HEK293T (cell line): ENCODE results near the gene FAM171A2.

ENCODE experiments used
- CTCF ChIA-PET: fragments of 350-600 bp; formaldehyde crosslinking; extraction: SDS; loops from one replicate; lab custom pipeline; 2021; ENCODE audit warnings: antibody characterized with exemption, inconsistent platforms; lab: Yijun Ruan, JAX
- POLR2A ChIA-PET: fragments of 350-600 bp; formaldehyde crosslinking; extraction: SDS; loops from one replicate; lab custom pipeline; 2020; ENCODE audit warnings: antibody characterized with exemption, inconsistent platforms; lab: Yijun Ruan, JAX
- DNase-seq: peaks from one replicate; pipeline ENCODE4 v3.0.0; 2012; ENCODE audit warnings: mixed read lengths; ENCODE audit errors: extremely low spot score
- ARNT ChIP-seq: fragments of 450-650 bp; IDR thresholded peaks from 2 replicates; pipeline ENCODE4 v1.6.1; 2017; ENCODE audit warnings: mild to moderate bottlenecking
- BHLHE40 ChIP-seq: fragments of 450-650 bp; IDR thresholded peaks from 2 replicates; pipeline ENCODE4 v1.6.1; 2016; ENCODE audit warnings: mild to moderate bottlenecking, moderate library complexity, borderline replicate concordance
- CTBP1 ChIP-seq: fragments of 450-650 bp; IDR thresholded peaks from 2 replicates; pipeline ENCODE4 v1.6.1; 2016; ENCODE audit warnings: borderline replicate concordance
- ELF4 ChIP-seq: fragments of 450-650 bp; IDR thresholded peaks from 2 replicates; pipeline ENCODE4 v1.6.1; 2017; ENCODE audit warnings: antibody characterized with exemption
- FOXA1 ChIP-seq: fragments of 450-650 bp; IDR thresholded peaks from 2 replicates; pipeline ENCODE4 v1.6.1; 2016; ENCODE audit warnings: mild to moderate bottlenecking
- FOXK2 ChIP-seq: fragments of 450-650 bp; IDR thresholded peaks from 2 replicates; pipeline ENCODE4 v1.6.1; 2016; ENCODE audit warnings: mild to moderate bottlenecking
- FOXM1 ChIP-seq: fragments of 450-650 bp; IDR thresholded peaks from 2 replicates; pipeline ENCODE4 v1.6.1; 2017; ENCODE audit warnings: mild to moderate bottlenecking, borderline replicate concordance
- HDGF ChIP-seq: fragments of 450-650 bp; IDR thresholded peaks from 2 replicates; pipeline ENCODE4 v1.6.1; 2017; ENCODE audit warnings: antibody characterized with exemption, borderline replicate concordance
- L3MBTL2 ChIP-seq: fragments of 450-650 bp; conservative IDR thresholded peaks from 2 replicates; pipeline ENCODE4 v1.6.1; 2016; ENCODE audit warnings: mild to moderate bottlenecking
- LEF1 ChIP-seq: fragments of 450-650 bp; IDR thresholded peaks from 2 replicates; pipeline ENCODE4 v1.6.1; 2017; ENCODE audit warnings: mild to moderate bottlenecking, borderline replicate concordance
- NFRKB ChIP-seq: fragments of 450-650 bp; IDR thresholded peaks from 2 replicates; pipeline ENCODE4 v1.6.1; 2016; ENCODE audit warnings: mild to moderate bottlenecking, moderate library complexity
- SP1 ChIP-seq: fragments of 450-650 bp; IDR thresholded peaks from 2 replicates; pipeline ENCODE4 v1.6.1; 2017
- SUZ12 ChIP-seq: fragments of 450-650 bp; IDR thresholded peaks from 2 replicates; pipeline ENCODE4 v1.6.1; 2016; ENCODE audit warnings: mild to moderate bottlenecking
- TARDBP ChIP-seq: fragments of 450-650 bp; IDR thresholded peaks from 2 replicates; pipeline ENCODE4 v1.6.1; 2016
- ZNF384 ChIP-seq: fragments of 450-650 bp; IDR thresholded peaks from 2 replicates; pipeline ENCODE4 v1.6.1; 2016
- TF ChIP-seq, protein P1 (sequence below): fragments of 450-650 bp; IDR thresholded peaks from 2 replicates; pipeline ENCODE4 v1.6.1; 2016

Gene FAM171A2

DNA sequence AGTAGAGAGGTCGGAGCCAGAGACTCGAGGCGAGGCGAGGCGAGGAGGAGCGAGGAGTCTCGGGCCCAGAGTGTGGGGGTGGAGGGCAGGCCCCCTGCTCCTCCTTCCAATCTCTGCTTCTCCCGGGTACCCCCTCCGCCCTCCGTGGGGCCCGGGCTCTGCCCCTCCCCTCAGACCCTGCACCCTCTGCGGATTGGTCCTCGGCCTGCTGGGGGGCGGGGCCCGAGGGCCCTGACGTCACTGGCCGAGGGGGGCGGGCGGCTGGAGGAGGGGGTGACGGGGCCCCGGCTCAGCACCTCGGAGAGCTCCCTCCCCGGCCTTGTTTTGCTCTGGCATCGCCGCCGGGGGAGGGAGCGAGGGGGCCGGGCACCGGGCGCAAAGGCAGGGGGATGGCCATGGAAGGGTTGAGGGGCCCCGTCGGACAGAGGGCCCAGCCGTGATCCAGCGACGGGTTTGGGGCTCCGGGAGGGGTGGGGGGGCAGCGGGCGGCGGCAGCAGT lies 55.3 kb downstream of the FAM171A2 start, which contains the start of gene RUNDC3A:
RUNDC3A (plus strand) TSS at position 282 of the 499 bp plus-strand sequence. CDS start 232 bp downstream, outside the sequence.
- TF ChIP-seq HDGF (peak; percentile 76; the same call in 1 of the 2 replicates), FOXK2 (no peak)
- POLR2A ChIA-PET: interaction anchor here (1.2 kb wide), 1 partner anchor 87 kb away, joined by 3 read pairs; no protein-coding TSS in a partner anchor
- DNase-seq: peak; percentile 95
- CTCF ChIA-PET: no interaction called here

DNA sequence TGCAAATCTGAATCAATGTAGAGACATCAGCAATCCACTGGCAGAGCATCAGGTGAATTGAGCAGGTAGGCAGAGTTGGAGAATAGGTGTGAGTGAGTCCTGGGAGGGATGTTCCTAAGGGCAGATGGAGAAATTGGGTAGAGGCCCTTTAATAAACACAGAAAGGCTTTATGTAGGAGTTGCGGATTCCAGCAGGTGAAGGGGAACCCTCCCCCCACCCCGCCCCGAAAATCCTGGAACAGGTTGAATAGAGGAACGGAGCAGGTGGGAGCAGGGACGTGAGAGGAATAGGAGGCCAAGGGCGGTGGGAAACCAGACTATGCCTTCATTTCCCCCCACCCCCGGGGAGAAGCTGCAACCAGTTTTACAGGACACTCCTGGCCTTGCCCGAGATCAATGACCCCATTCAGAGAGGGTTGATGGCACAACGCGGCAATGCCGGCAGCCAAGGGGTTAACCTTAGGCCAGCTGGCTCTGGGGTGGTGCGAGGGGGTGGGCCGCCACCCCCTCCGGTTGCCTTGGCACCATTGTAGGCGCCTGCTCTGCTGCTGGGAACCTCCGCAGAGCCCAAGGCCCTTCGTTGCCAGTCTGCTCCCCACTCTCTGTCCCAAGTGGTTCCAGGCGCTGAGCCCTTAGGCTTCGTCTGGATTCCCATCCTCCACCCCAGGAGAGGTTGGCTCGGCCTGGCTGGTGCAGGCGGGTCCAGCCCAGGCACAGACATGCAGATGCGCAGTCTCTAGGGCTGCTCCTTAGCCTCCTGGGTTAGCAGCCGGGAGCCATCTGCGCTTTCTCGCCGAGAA lies 56.1 kb downstream of the FAM171A2 start:
- ChIA-PET CTCF (no interaction called here), POLR2A (interaction anchor here (1.2 kb wide), 1 partner anchor 87 kb away, joined by 3 read pairs; no protein-coding TSS in a partner anchor)
- peak; percentile 67 for DNase-seq
- TF ChIP-seq FOXK2 (no peak), L3MBTL2 (0 out of 2 replicates have a peak, but pooled peaks have one; percentile 37), NFRKB (no peak), SP1 (no peak)

DNA sequence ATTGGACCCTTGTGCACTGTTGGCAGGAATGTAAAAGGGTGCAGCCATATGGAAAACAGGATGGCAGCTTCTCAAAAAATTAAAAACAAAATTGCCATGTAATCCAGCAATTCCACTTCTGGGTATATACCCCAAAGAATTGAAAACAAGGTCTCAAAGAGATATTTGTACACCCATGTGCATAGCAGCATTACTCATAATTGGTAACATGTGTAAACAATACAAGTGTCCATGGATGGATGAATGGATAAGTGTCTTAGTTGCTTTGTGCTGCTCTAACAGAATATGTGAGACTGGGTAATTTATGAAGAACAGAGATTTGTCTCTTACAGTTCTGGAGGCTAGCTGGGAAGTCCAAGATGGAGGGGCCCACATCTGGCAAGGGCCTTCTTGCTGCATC lies 59.0 kb downstream of the FAM171A2 start:
- TF ChIP-seq FOXA1 (no peak), FOXK2 (no peak), BHLHE40 (no peak), ZNF384 (no peak), SP1 (no peak), HDGF (no peak), TARDBP (no peak), ELF4 (no peak), L3MBTL2 (no peak), ARNT (no peak), SUZ12 (no peak), FOXM1 (no peak), CTBP1 (no peak), NFRKB (no peak), LEF1 (no peak)
- TF ChIP-seq, protein P1, sequence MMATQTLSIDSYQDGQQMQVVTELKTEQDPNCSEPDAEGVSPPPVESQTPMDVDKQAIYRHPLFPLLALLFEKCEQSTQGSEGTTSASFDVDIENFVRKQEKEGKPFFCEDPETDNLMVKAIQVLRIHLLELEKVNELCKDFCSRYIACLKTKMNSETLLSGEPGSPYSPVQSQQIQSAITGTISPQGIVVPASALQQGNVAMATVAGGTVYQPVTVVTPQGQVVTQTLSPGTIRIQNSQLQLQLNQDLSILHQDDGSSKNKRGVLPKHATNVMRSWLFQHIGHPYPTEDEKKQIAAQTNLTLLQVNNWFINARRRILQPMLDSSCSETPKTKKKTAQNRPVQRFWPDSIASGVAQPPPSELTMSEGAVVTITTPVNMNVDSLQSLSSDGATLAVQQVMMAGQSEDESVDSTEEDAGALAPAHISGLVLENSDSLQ: no peak
- DNase-seq: no peak
- ChIA-PET CTCF (no interaction called here), POLR2A (no interaction called here)
